K562 treated with DMSO at 1 percent for 48 hours (cell line): ENCODE results near the gene IGFBP4. TPM values are rescaled to one million over a fixed set of nuclear protein-coding genes. Genes with fewer than 3 reads are reported as not detected.

Source experiments
- total RNA-seq: library from RNA; unstranded; fragments of 300-600 nt; gene quantifications from 2 replicates; pipeline ENCODE4 v1.2.3, GENCODE V29; 2022; ENCODE audit warnings: low replicate concordance; ENCODE audit errors: extremely low read depth

IGFBP4 gene
- total RNA-seq, result not detected in 2 replicates

DNA sequence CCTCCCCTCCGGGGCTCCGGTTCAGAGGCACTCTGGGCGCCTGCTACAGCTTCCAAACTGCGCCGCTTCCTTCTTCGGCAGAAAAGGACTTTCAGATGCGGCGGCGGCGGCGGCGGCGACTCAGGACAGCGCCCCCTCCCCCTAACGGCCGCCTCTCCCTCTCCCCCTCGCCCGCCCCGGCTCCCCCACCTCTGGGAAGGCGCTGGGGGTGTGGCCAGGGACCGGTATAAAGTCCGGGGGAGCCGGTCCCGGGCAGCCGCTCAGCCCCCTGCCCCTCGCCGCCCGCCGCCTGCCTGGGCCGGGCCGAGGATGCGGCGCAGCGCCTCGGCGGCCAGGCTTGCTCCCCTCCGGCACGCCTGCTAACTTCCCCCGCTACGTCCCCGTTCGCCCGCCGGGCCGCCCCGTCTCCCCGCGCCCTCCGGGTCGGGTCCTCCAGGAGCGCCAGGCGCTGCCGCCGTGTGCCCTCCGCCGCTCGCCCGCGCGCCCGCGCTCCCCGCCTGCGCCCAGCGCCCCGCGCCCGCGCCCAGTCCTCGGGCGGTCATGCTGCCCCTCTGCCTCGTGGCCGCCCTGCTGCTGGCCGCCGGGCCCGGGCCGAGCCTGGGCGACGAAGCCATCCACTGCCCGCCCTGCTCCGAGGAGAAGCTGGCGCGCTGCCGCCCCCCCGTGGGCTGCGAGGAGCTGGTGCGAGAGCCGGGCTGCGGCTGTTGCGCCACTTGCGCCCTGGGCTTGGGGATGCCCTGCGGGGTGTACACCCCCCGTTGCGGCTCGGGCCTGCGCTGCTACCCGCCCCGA lies at the start of gene IGFBP4:
Gene IGFBP4 (plus strand): TSS at position 255 of the 792 bp plus-strand sequence. CDS start 286 bp downstream, at position 541.

DNA sequence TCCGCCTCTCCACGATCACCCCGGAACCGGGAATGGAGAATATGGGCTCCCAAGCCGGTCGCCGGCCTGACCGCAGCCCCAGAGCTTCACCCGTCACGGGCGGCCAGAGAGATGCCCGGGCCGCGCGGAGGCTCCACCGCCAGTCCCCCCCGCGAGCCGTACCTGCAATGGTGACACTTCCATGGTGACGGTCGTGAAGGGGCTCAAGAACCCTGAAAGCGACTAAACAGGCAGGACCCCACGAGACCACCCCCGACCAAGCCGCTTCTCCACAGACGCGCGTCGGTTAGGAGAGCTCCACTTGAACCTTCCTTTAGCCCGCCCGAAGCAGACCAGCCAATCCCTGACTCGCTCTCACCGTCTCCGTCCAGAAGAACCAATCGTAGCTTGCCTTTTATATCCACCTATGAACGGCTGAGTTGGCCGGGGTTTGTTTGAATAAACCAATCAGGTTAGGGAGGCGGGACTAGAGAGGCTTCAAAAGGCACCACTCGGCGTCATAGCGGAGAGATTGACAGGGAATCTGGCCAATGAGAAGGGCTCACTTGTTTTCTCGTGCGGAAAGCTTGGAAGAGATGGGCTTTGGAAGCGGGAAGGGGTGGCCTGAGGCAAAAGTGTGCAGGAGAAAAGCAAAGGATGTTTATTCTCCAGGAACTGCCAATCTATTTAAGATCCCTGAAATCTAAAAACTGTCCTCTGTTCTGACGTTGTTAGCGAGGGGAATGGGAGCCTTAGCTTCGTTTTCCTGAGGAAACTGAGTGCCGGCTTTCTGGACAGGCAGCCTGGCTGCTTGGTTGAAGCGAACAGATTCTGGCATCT lies 25.4 kb upstream of the IGFBP4 start, which contains the start of gene TOP2A:
Gene TOP2A (minus strand): TSS at position 288 of the 819 bp plus-strand sequence. CDS start 105 bp downstream, at position 183.

DNA sequence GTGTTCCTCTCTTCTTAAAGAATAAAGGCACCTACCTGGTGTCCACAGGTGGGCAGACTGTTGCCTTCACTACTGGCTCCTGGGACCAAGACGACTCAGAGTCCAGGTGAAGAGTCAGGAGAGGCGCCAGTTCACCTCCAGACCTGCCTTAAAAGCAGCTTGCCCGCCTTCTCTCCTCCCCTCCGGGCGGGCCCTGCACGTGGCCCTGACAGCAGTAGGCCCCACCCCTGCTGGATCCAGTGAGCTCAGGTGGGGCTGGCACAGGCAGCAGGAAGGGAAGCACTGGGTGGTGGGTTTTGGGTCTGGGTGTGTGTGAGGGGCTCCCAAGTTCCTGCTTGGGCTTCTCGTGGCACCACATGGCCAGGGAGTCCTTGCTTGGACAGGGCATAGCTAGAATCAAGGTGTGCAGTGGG lies 58.3 kb downstream of the IGFBP4 start, which contains the start of gene TNS4:
Gene TNS4 (minus strand): TSS at position 125 of the 413 bp plus-strand sequence. CDS start 5,198 bp downstream, outside the sequence.

Other genes with a start within 250 kb of the IGFBP4 start
- gene WIPF2, start 224.1 kb upstream of the IGFBP4 start, total RNA-seq, result not detected in 2 replicates
- gene CDC6, start 155.6 kb upstream of the IGFBP4 start, total RNA-seq, result not detected in 2 replicates
- gene RARA, start 134.3 kb upstream of the IGFBP4 start, total RNA-seq, result not detected in 2 replicates
- gene GJD3, start 78.7 kb upstream of the IGFBP4 start, total RNA-seq, result not detected in 2 replicates
- 1,142 TPM in 1 of 2 replicates, not detected in the other for gene TOP2A, start 25.6 kb upstream of the IGFBP4 start, total RNA-seq
- not detected in 2 replicates for gene TNS4, start 58.2 kb downstream of the IGFBP4 start, total RNA-seq
- not detected in 2 replicates for gene CCR7, start 122.0 kb downstream of the IGFBP4 start, total RNA-seq
- not detected in 2 replicates for gene SMARCE1, start 204.4 kb downstream of the IGFBP4 start, total RNA-seq
- gene KRT222, start 221.7 kb downstream of the IGFBP4 start, total RNA-seq, result not detected in 2 replicates